ENCODE results near the gene DBN1. TPM values are rescaled to one million over a fixed set of nuclear protein-coding genes. Genes with fewer than 3 reads are reported as not detected.
A peak's percentile ranks its signal among the peaks of the same experiment; 100 is the strongest.

The DBN1 gene
- total and polyA plus RNA-seq, 9 of the 15 experiments (the other 6 are each of a cell fraction or from before 2014, with no cell fraction given): 0.25 to 87.2 (median 27.9) TPM

- TF ChIP-seq UBTF (IDR thresholded peaks at IDR 0.05; ENCODE audit: borderline replicate concordance in 1 of 2, low read depth in 2 of 2, low read length in 2 of 2) (no peak), MYNN (IDR thresholded peaks at IDR 0.05) (peak; percentile 49; the same call in 1 of the 2 replicates), MYNN (CRISPR knock-in tag; IDR thresholded peaks at IDR 0.05) (no peak), POLR2AphosphoS5 (IDR thresholded peaks at IDR 0.05; ENCODE audit: control insufficient read depth, insufficient read depth, low read depth, low read length) (0 out of 2 replicates have a peak, but pooled peaks have one; percentile 11), MTA2 (IDR thresholded peaks at IDR 0.05; ENCODE audit: low read depth) (no peak), NFE2 (IDR thresholded peaks at IDR 0.05; ENCODE audit: low read depth) (peak; percentile 57), NFIC (IDR thresholded peaks at IDR 0.05) (peak; percentile 86), RBFOX2 (IDR thresholded peaks at IDR 0.05; ENCODE audit: low read depth, low read length) (no peak), TAF1 (IDR thresholded peaks at IDR 0.05; ENCODE audit: control insufficient read depth, extremely low read depth, insufficient read depth, low read length, severe bottlenecking) (peak; percentile 7), ETV1 (tag; conservative IDR thresholded peaks at IDR 0.05; ENCODE audit: low read depth) (peak; percentile 39; the same call in 1 of the 2 replicates), CEBPZ (IDR thresholded peaks at IDR 0.05; ENCODE audit: borderline replicate concordance, low read depth, low read length) (no peak), DPF2 (IDR thresholded peaks at IDR 0.05) (peak; percentile 79), JUND (IDR thresholded peaks at IDR 0.05; ENCODE audit: borderline replicate concordance, low read depth, low read length) (peak; percentile 56; the same call in 1 of the 2 replicates), JUND (tag; IDR thresholded peaks at IDR 0.05; ENCODE audit: borderline replicate concordance, low read depth, low read length) (peak; percentile 13; the same call in 1 of the 3 replicates), ATF7 (IDR thresholded peaks at IDR 0.05) (peak; percentile 72; the same call in 1 of the 2 replicates), ESRRA (IDR thresholded peaks at IDR 0.05; ENCODE audit: borderline replicate concordance, low read depth) (peak; percentile 93), FOSL1 (tag; conservative IDR thresholded peaks at IDR 0.05) (peak; percentile 79), ILF3 (IDR thresholded peaks at IDR 0.05; ENCODE audit: borderline replicate concordance) (peak; percentile 65; the same call in 1 of the 2 replicates), MAX (CRISPR knock-in tag; IDR thresholded peaks at IDR 0.05) (0 out of 2 replicates have a peak, but pooled peaks have one; percentile 6), ZC3H4 (CRISPR knock-in tag; IDR thresholded peaks at IDR 0.05; ENCODE audit: borderline replicate concordance) (peak; percentile 45; the same call in 1 of the 2 replicates), CBFB (CRISPR knock-in tag; IDR thresholded peaks at IDR 0.05) (0 out of 2 replicates have a peak, but pooled peaks have one; percentile 0), SUPT5H (IDR thresholded peaks at IDR 0.05) (0 out of 2 replicates have a peak, but pooled peaks have one; percentile 38), SMARCA4 (IDR thresholded peaks at IDR 0.05) (no peak)
These were observed 21.1 kb upstream of the DBN1 start (continued) for GRCh38 chr5:177494346-177495195.

All from K562 (cell line).